ENCODE data around the gene SFR1.

GRCh38 chr10:104100795-104101194 lies 21.2 kb upstream of the SFR1 start:
- TF ChIP-seq CTCF (IDR thresholded peaks at IDR 0.05): no peak
- no peak for TF ChIP-seq POLR2A (IDR thresholded peaks at IDR 0.05)
